ENCODE measurements around the gene TMEM53.

Gene TMEM53

GRCh38 chr1:44685218-44685617 lies 10.9 kb upstream of the TMEM53 start:
- no peak overlapping the region for H3K27ac ChIP-seq (ENCODE audit: insufficient read depth, low read depth, low read length, poor library complexity, severe bottlenecking)
- H3K4me3 ChIP-seq (ENCODE audit: insufficient read depth, low read depth, low read length), result no peak overlapping the region
- H3K4me1 ChIP-seq (ENCODE audit: control insufficient read depth, insufficient read depth, low read length), result peaks cover 7% of the 10 kb centered on the region
- no peaks in the 10 kb centered on the region for H3K27me3 ChIP-seq (ENCODE audit: control insufficient read depth, insufficient read depth, low read length, poor library complexity, severe bottlenecking)
- 95% methylated on average over 4 of the region's 4 CpGs for WGBS, 2 experiments
- no peaks in the 10 kb centered on the region for H3K36me3 ChIP-seq (ENCODE audit: control insufficient read depth, insufficient read depth, low read length)
- H3K9me3 ChIP-seq (ENCODE audit: control insufficient read depth, low read length), result no peaks in the 10 kb centered on the region

- WGBS, 2 experiments, result 96 to 100% methylated on average over 1 of the region's 1 CpG
- Histone ChIP-seq H3K4me3 (ENCODE audit: insufficient read depth, low read depth, low read length) (no peak overlapping the region), H3K27ac (ENCODE audit: insufficient read depth, low read depth, low read length, poor library complexity, severe bottlenecking) (no peak overlapping the region), H3K36me3 (ENCODE audit: control insufficient read depth, insufficient read depth, low read length) (no peaks in the 10 kb centered on the region), H3K27me3 (ENCODE audit: control insufficient read depth, insufficient read depth, low read length, poor library complexity, severe bottlenecking) (no peaks in the 10 kb centered on the region), H3K9me3 (ENCODE audit: control insufficient read depth, low read length) (no peaks in the 10 kb centered on the region), H3K4me1 (ENCODE audit: control insufficient read depth, insufficient read depth, low read length) (peaks cover 7% of the 10 kb centered on the region)
These were observed 10.2 kb upstream of the TMEM53 start for GRCh38 chr1:44684525-44684924.

GRCh38 chr1:44682883-44683265 lies 8.6 kb upstream of the TMEM53 start:
- no peaks in the 10 kb centered on the region for H3K36me3 ChIP-seq (ENCODE audit: control insufficient read depth, insufficient read depth, low read length)
- H3K27me3 ChIP-seq (ENCODE audit: control insufficient read depth, insufficient read depth, low read length, poor library complexity, severe bottlenecking), result no peaks in the 10 kb centered on the region
- WGBS, 2 experiments, result 96 to 97% methylated on average over 3 of the region's 3 CpGs
- no peaks in the 10 kb centered on the region for H3K9me3 ChIP-seq (ENCODE audit: control insufficient read depth, low read length)
- no peak overlapping the region for H3K27ac ChIP-seq (ENCODE audit: insufficient read depth, low read depth, low read length, poor library complexity, severe bottlenecking)
- H3K4me1 ChIP-seq (ENCODE audit: control insufficient read depth, insufficient read depth, low read length), result peaks cover 7% of the 10 kb centered on the region
- no peak overlapping the region for H3K4me3 ChIP-seq (ENCODE audit: insufficient read depth, low read depth, low read length)

- Histone ChIP-seq H3K4me3 (ENCODE audit: insufficient read depth, low read depth, low read length) (no peak overlapping the region), H3K36me3 (ENCODE audit: control insufficient read depth, insufficient read depth, low read length) (no peaks in the 10 kb centered on the region), H3K27ac (ENCODE audit: insufficient read depth, low read depth, low read length, poor library complexity, severe bottlenecking) (no peak overlapping the region), H3K27me3 (ENCODE audit: control insufficient read depth, insufficient read depth, low read length, poor library complexity, severe bottlenecking) (no peaks in the 10 kb centered on the region), H3K4me1 (ENCODE audit: control insufficient read depth, insufficient read depth, low read length) (peaks cover 7% of the 10 kb centered on the region), H3K9me3 (ENCODE audit: control insufficient read depth, low read length) (no peaks in the 10 kb centered on the region)
- 82 to 83% methylated on average over 13 to 14 of the region's 14 CpGs for WGBS, 2 experiments
These were observed 7.9 kb upstream of the TMEM53 start for GRCh38 chr1:44681905-44682882.

- Histone ChIP-seq H3K4me3 (ENCODE audit: insufficient read depth, low read depth, low read length) (no peak overlapping the region), H3K9me3 (ENCODE audit: control insufficient read depth, low read length) (no peaks in the 10 kb centered on the region), H3K27ac (ENCODE audit: insufficient read depth, low read depth, low read length, poor library complexity, severe bottlenecking) (no peak overlapping the region), H3K4me1 (ENCODE audit: control insufficient read depth, insufficient read depth, low read length) (peaks cover 15% of the 10 kb centered on the region), H3K36me3 (ENCODE audit: control insufficient read depth, insufficient read depth, low read length) (no peaks in the 10 kb centered on the region), H3K27me3 (ENCODE audit: control insufficient read depth, insufficient read depth, low read length, poor library complexity, severe bottlenecking) (no peaks in the 10 kb centered on the region)
- WGBS, 2 experiments, result 95 to 97% methylated on average over 5 of the region's 5 CpGs
These were observed 5.2 kb upstream of the TMEM53 start for GRCh38 chr1:44679468-44679867.

GRCh38 chr1:44678626-44679025 lies 4.3 kb upstream of the TMEM53 start:
- no peaks in the 10 kb centered on the region for H3K9me3 ChIP-seq (ENCODE audit: control insufficient read depth, low read length)
- H3K36me3 ChIP-seq (ENCODE audit: control insufficient read depth, insufficient read depth, low read length), result no peaks in the 10 kb centered on the region
- H3K4me1 ChIP-seq (ENCODE audit: control insufficient read depth, insufficient read depth, low read length), result peaks cover 15% of the 10 kb centered on the region
- H3K4me3 ChIP-seq (ENCODE audit: insufficient read depth, low read depth, low read length), result no peak overlapping the region
- no peak overlapping the region for H3K27ac ChIP-seq (ENCODE audit: insufficient read depth, low read depth, low read length, poor library complexity, severe bottlenecking)
- 90 to 92% methylated on average over 4 of the region's 4 CpGs for WGBS, 2 experiments
- no peaks in the 10 kb centered on the region for H3K27me3 ChIP-seq (ENCODE audit: control insufficient read depth, insufficient read depth, low read length, poor library complexity, severe bottlenecking)

- no peaks in the 10 kb centered on the region for H3K36me3 ChIP-seq (ENCODE audit: control insufficient read depth, insufficient read depth, low read length)
- peaks cover 15% of the 10 kb centered on the region for H3K4me1 ChIP-seq (ENCODE audit: control insufficient read depth, insufficient read depth, low read length)
- 90 to 95% methylated on average over 2 of the region's 2 CpGs for WGBS, 2 experiments
- no peak overlapping the region for H3K4me3 ChIP-seq (ENCODE audit: insufficient read depth, low read depth, low read length)
- no peak overlapping the region for H3K27ac ChIP-seq (ENCODE audit: insufficient read depth, low read depth, low read length, poor library complexity, severe bottlenecking)
- H3K27me3 ChIP-seq (ENCODE audit: control insufficient read depth, insufficient read depth, low read length, poor library complexity, severe bottlenecking), result no peaks in the 10 kb centered on the region
- H3K9me3 ChIP-seq (ENCODE audit: control insufficient read depth, low read length), result no peaks in the 10 kb centered on the region
These were observed 3.8 kb upstream of the TMEM53 start for GRCh38 chr1:44678120-44678519.

GRCh38 chr1:44677201-44677766 lies 3.0 kb upstream of the TMEM53 start:
- Histone ChIP-seq H3K4me1 (ENCODE audit: control insufficient read depth, insufficient read depth, low read length) (peaks cover 14% of the 10 kb centered on the region), H3K4me3 (ENCODE audit: insufficient read depth, low read depth, low read length) (no peak overlapping the region), H3K36me3 (ENCODE audit: control insufficient read depth, insufficient read depth, low read length) (no peaks in the 10 kb centered on the region), H3K27ac (ENCODE audit: insufficient read depth, low read depth, low read length, poor library complexity, severe bottlenecking) (no peak overlapping the region), H3K9me3 (ENCODE audit: control insufficient read depth, low read length) (no peaks in the 10 kb centered on the region), H3K27me3 (ENCODE audit: control insufficient read depth, insufficient read depth, low read length, poor library complexity, severe bottlenecking) (no peaks in the 10 kb centered on the region)
- 81 to 84% methylated on average over 6 of the region's 6 CpGs for WGBS, 2 experiments

- Histone ChIP-seq H3K4me3 (ENCODE audit: insufficient read depth, low read depth, low read length) (no peak overlapping the region), H3K27me3 (ENCODE audit: control insufficient read depth, insufficient read depth, low read length, poor library complexity, severe bottlenecking) (no peaks in the 10 kb centered on the region), H3K27ac (ENCODE audit: insufficient read depth, low read depth, low read length, poor library complexity, severe bottlenecking) (no peak overlapping the region), H3K4me1 (ENCODE audit: control insufficient read depth, insufficient read depth, low read length) (peaks cover 13% of the 10 kb centered on the region), H3K36me3 (ENCODE audit: control insufficient read depth, insufficient read depth, low read length) (no peaks in the 10 kb centered on the region), H3K9me3 (ENCODE audit: control insufficient read depth, low read length) (no peaks in the 10 kb centered on the region)
- 85 to 87% methylated on average over 5 of the region's 5 CpGs for WGBS, 2 experiments
These were observed 2.4 kb upstream of the TMEM53 start for GRCh38 chr1:44676484-44677200.

GRCh38 chr1:44675186-44675585 lies 905 bp upstream of the TMEM53 start:
- Histone ChIP-seq H3K4me1 (ENCODE audit: control insufficient read depth, insufficient read depth, low read length) (peaks cover 13% of the 10 kb centered on the region), H3K4me3 (ENCODE audit: insufficient read depth, low read depth, low read length) (peak overlapping the region; percentile 66), H3K27me3 (ENCODE audit: control insufficient read depth, insufficient read depth, low read length, poor library complexity, severe bottlenecking) (no peaks in the 10 kb centered on the region), H3K9me3 (ENCODE audit: control insufficient read depth, low read length) (no peaks in the 10 kb centered on the region), H3K36me3 (ENCODE audit: control insufficient read depth, insufficient read depth, low read length) (no peaks in the 10 kb centered on the region), H3K27ac (ENCODE audit: insufficient read depth, low read depth, low read length, poor library complexity, severe bottlenecking) (no peak overlapping the region)
- 83 to 88% methylated on average over 7 of the region's 7 CpGs for WGBS, 2 experiments
